ENCODE results near the gene NKX2-4.
"Not testable (repeated sequence)": the region's sequence is repeated elsewhere in the genome, so short reads cannot be mapped to it uniquely, and the experiment has no call there.

Gene NKX2-4

GRCh38 chr20:21373436-21373835 is 23.9 kb downstream of the NKX2-4 start:
- DNase-seq (ENCODE audit: low spot score), result no peak
- no peak overlapping the region for H3K27ac ChIP-seq
- no peak for TF ChIP-seq CTCF (IDR thresholded peaks at IDR 0.05)
- no peak overlapping the region for H3K4me3 ChIP-seq

DNA sequence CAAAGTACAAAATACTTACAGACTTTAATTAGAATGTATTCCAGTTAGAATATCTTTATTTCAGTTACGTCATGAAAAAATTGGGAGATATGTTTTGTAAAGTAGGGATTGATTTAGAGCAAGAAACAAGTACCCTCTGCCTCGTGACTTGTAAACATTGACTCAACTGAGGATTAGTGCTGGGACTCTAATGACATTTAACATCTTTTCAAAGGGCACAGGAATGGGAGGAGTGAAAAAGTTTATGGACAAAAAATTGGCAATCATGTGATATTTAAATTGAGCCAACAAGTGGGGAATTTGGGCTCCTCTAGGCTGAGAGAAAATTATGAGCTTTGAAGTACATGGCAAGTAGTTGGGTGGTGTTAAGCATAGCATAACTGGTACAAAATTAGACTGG is 25.3 kb downstream of the NKX2-4 start:
- DNase-seq (ENCODE audit: low spot score), result no peak
- no peak for TF ChIP-seq CTCF (IDR thresholded peaks at IDR 0.05)
- no peak overlapping the region for H3K27ac ChIP-seq
- H3K4me3 ChIP-seq, result no peak overlapping the region

DNA sequence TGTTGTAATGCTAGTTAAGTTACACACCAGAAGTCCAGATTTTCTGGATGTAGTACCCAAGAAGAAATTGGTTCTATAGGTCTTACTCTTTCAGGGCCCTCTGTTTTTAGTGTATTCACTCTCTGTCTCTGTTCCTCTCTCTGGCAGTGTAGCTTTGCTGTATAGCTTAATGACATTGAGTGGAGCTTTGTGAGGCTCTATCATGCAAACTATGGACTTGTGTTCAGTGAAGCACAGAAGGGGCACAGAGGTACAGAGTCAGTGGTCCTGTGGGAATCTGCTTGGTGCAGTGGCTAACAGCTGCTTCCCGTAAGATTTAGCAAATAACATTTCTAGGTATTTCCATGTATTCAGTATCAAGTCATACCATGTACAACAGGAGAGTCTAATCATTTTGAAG is 26.1 kb downstream of the NKX2-4 start:
- DNase-seq (ENCODE audit: low spot score), result no peak
- Histone ChIP-seq H3K4me3 (no peak overlapping the region), H3K27ac (no peak overlapping the region)
- TF ChIP-seq CTCF (IDR thresholded peaks at IDR 0.05), result no peak

GRCh38 chr20:21368791-21369190 is 28.5 kb downstream of the NKX2-4 start:
- TF ChIP-seq CTCF (IDR thresholded peaks at IDR 0.05), result no peak
- no peak overlapping the region for H3K27ac ChIP-seq
- no peak for DNase-seq (ENCODE audit: low spot score)
- no peak overlapping the region for H3K4me3 ChIP-seq

DNA sequence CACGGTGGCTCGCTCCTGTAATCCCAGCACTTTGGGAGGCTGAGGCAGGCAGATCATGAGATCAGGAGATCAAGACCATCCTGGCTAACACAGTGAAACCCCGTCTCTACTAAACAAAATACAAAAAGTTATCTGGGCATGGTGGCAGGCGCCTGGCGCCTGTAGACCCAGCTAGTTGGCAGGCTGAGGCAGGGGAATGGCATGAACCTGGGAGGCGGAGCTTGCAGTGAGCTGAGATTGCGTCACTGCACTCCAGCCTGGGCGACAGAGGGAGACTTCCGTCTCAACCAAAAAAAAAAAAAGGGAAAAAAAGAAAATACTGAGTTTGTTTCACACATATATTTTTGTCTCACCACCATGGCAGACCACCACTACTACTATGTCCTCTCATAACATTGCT is 31.1 kb downstream of the NKX2-4 start:
- DNase-seq (ENCODE audit: low spot score); H3K4me3 ChIP-seq; H3K27ac ChIP-seq: not testable (repeated sequence)

DNA sequence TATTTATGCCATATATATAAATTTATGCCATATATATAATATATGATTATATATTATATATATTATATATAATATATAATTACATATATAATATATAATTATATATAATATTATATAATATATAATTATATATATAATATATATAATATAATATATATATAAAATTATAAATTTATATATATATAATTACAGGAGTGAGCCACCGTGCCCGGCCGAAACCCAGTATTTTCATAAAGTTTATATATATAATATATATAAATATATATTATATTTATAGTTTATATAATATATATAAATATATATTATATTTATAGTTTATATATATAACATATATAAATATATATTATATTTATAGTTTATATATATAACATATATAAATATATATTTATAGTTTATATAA is 31.6 kb downstream of the NKX2-4 start:
- no peak overlapping the region for H3K27ac ChIP-seq
- H3K4me3 ChIP-seq, result no peak overlapping the region
- no peak for DNase-seq (ENCODE audit: low spot score)
- TF ChIP-seq CTCF (IDR thresholded peaks at IDR 0.05), result no peak

DNA sequence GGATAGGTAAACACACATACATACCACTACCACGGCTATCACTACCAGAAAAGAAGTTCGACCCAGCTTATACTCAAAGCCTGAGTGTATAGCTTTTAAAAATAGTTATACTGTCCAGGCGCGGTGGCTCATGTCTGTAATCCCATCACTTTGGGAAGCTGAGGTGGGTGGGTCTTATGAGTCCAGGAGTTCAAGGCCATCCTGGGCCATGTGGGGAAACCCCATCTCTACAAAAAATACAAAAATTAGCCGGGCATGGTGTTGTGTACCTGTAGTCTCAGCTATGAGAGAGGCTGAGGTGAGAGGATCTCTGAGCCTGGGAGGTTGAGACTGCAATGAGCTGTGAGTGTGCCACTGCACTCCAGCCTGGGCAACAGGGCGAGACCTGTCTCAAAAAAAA is 32.9 kb downstream of the NKX2-4 start:
- no peak for TF ChIP-seq CTCF (IDR thresholded peaks at IDR 0.05)
- H3K4me3 ChIP-seq, result no peak overlapping the region
- no peak overlapping the region for H3K27ac ChIP-seq
- no peak for DNase-seq (ENCODE audit: low spot score)

DNA sequence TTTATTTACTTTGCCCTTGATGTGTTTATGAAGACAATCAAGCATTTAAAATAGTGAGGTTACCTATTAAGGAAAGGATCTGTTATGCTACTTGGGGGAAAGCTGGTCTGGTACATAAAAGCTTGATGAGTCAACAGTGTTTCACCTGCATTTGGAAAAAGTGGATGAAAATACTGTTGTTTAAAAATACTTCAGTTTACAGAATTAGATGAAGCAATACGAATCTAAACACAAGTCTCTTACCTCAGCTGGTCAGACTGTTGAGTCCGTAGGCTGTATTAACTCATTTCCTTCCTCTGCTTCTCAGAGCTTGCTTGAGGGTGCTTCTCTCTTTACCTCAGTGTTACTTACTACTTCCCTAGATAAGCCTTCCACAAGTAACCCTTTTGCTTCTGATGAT is 36.1 kb downstream of the NKX2-4 start:
- Histone ChIP-seq H3K4me3 (no peak overlapping the region), H3K27ac (no peak overlapping the region)
- TF ChIP-seq CTCF (IDR thresholded peaks at IDR 0.05), result no peak
- DNase-seq (ENCODE audit: low spot score), result no peak

All from coronary artery (tissue), 2 donors.